ENCODE measurements around the gene SRP9. TPM values are rescaled to one million over a fixed set of nuclear protein-coding genes. Genes with fewer than 3 reads are reported as not detected.

Gene SRP9
- total RNA-seq, 4 donors from 2014 or later, result 196 to 297 (median 260) TPM

GRCh38 chr1:225770561-225771248, 6.9 kb upstream of the SRP9 start:
- Histone ChIP-seq H3K27me3 (no peaks in the 10 kb centered on the region), H3K9me3 (no peaks in the 10 kb centered on the region), H3K4me3 (replicated peaks in 1 of 3) (no peak overlapping the region), H3K36me3 (no peaks in the 10 kb centered on the region), H3K4me1 (peaks cover 17 to 29% of the 10 kb centered on the region in 2 donors), H3K27ac (no peak overlapping the region)
- TF ChIP-seq CTCF (IDR thresholded peaks at IDR 0.05), result no peak
- TF ChIP-seq POLR2A (IDR thresholded peaks at IDR 0.05), result no peak
- WGBS, 2 donors, result 80 to 84% methylated on average over 11 of the region's 11 CpGs
- DNase-seq, result no peak
- intact Hi-C loops (cut with DNase I), result loop anchor here (5.0 to 10.0 kb wide), 5 partner anchors 74 to 293 kb away; partner anchors contain the start of genes ENAH and SDE2

- intact Hi-C loops (cut with DNase I), result loop anchor here (5.0 to 10.0 kb wide), 5 partner anchors 73 to 294 kb away; partner anchors contain the start of genes ENAH and SDE2
- DNase-seq, result no peak
- Histone ChIP-seq H3K9me3 (no peaks in the 10 kb centered on the region), H3K4me1 (peaks cover 10 to 23% of the 10 kb centered on the region in 2 donors), H3K4me3 (replicated peaks in 1 of 3) (no peak overlapping the region), H3K27me3 (no peaks in the 10 kb centered on the region), H3K27ac (no peak overlapping the region), H3K36me3 (no peaks in the 10 kb centered on the region)
- TF ChIP-seq CTCF (IDR thresholded peaks at IDR 0.05), result no peak
- TF ChIP-seq POLR2A (IDR thresholded peaks at IDR 0.05), result no peak
- 66 to 86% methylated on average over 4 of the region's 4 CpGs for WGBS, 2 donors
Observed at GRCh38 chr1:225771661-225772322, 5.8 kb upstream of the SRP9 start.

- no peaks in the 10 kb centered on the region for H3K36me3 ChIP-seq
- H3K9me3 ChIP-seq, result no peaks in the 10 kb centered on the region
- no peaks in the 10 kb centered on the region for H3K27me3 ChIP-seq
- peaks cover 4 to 22% of the 10 kb centered on the region in 2 donors for H3K4me1 ChIP-seq
- H3K27ac ChIP-seq, result peak overlapping the region in 1 of 3 donors; percentile 35
- H3K4me3 ChIP-seq (replicated peaks in 1 of 3), result no peak overlapping the region
- intact Hi-C loops (cut with DNase I), result loop anchor here (5.0 to 10.0 kb wide), 5 partner anchors 72 to 295 kb away; partner anchors contain the start of genes ENAH and SDE2
- TF ChIP-seq POLR2A (IDR thresholded peaks at IDR 0.05) (no peak), CTCF (IDR thresholded peaks at IDR 0.05) (peak; percentile 58 to 98 (median 90))
- DNase-seq, result peak; percentile 90 to 95
- 11 to 27% methylated on average over 5 of the region's 5 CpGs for WGBS, 2 donors
Observed at GRCh38 chr1:225772323-225772768, 5.3 kb upstream of the SRP9 start.

GRCh38 chr1:225772848-225773247, 4.8 kb upstream of the SRP9 start:
- H3K4me3 ChIP-seq (replicated peaks in 1 of 3), result no peak overlapping the region
- 79 to 84% methylated on average over 4 of the region's 4 CpGs for WGBS, 2 donors
- DNase-seq, result no peak
- H3K27ac ChIP-seq, result peak overlapping the region in 1 of 3 donors; percentile 35
- no peak for TF ChIP-seq POLR2A (IDR thresholded peaks at IDR 0.05)
- no peak for TF ChIP-seq CTCF (IDR thresholded peaks at IDR 0.05)
- H3K27me3 ChIP-seq, result no peaks in the 10 kb centered on the region
- no peaks in the 10 kb centered on the region for H3K36me3 ChIP-seq
- peaks cover 0 to 17% of the 10 kb centered on the region in 2 donors for H3K4me1 ChIP-seq
- intact Hi-C loops (cut with DNase I), result loop anchor here (5.0 to 10.0 kb wide), 5 partner anchors 72 to 296 kb away; partner anchors contain the start of genes ENAH and SDE2
- no peaks in the 10 kb centered on the region for H3K9me3 ChIP-seq
